Fibroblast of skin of scalp (primary cell): ENCODE data around the gene PMIS2. TPM values are rescaled to one million over a fixed set of nuclear protein-coding genes. Genes with fewer than 3 reads are reported as not detected.

Experiments used
- DNase-seq: peaks from one replicate; pipeline ENCODE4 v3.0.0-alpha.2; 2013
- polyA plus RNA-seq, 2 experiments: library from polyadenylated mRNA; unstranded; fragments of 120-200 nt; gene quantifications; one replicate each; pipeline ENCODE4 v1.2.1, GENCODE V29; 2013; ENCODE audit not compliant: insufficient read length in 2 of 2

PMIS2 gene
- polyA plus RNA-seq (2013, experiment 1 of 2; ENCODE audit: insufficient read length): not detected
- polyA plus RNA-seq (2013, experiment 2 of 2; ENCODE audit: insufficient read length): not detected

DNA sequence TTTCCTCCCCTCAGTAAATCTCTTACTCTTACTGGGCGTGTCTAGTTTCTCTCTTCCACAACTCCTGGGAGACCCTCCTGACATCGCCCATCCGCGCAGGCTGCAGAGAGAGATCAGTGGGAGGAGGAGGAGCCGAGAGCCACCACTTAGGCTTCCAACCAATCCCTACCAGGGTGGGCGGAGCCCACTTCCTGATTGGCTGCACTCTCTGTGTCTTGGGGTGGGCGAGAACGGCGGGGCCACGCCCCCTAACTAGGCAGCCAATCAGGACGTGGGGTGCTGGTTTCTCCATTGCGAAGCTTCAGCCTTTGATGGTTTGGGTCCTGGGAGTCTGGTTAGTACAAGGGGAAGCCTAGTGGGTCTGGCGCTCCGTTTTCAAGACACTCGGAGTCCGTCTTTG lies at the start of gene PMIS2:
Gene PMIS2 (plus strand): TSS at position 326 of the 400 bp plus-strand sequence. CDS start 87 bp downstream, outside the sequence.
- no peak for DNase-seq

DNA sequence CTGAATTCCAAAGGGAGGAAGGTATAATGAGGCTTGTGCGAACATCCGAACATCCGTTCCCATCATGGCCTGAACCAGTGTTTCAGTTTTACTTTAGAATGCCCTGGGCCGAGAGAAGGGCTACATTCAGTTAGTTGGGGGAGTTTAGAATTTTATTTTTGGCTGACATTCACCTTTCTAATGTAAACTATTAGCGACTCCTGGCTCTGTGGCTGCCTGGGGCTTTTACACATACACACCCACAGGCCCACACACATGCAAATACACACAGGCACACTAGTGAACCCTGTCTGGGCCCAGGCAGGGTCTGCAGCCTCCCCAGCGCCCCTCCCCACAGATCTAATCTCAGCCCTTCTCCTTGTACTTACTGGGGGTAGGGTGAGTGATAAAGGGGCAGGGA lies 46.7 kb upstream of the PMIS2 start:
- no peak for DNase-seq

DNA sequence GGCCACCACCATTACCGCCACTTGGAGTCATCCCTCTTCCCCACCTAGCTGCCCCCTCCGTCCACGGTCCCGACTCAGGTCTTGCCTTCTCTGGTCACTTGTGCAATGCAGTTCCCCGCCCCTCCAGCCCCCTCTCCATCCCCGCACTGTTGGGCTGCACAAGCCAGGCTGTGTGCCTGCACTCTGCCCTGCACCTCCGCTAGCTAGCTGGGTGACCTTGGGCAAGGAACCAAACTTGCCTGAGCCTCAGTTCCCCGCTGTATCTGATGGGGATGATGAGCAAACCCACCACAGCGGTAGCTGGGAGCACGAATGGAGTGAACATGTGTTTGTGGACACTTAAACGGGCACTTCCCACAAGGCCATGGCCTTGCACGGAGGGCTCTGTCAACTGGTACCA lies 46.1 kb upstream of the PMIS2 start:
- no peak for DNase-seq

DNA sequence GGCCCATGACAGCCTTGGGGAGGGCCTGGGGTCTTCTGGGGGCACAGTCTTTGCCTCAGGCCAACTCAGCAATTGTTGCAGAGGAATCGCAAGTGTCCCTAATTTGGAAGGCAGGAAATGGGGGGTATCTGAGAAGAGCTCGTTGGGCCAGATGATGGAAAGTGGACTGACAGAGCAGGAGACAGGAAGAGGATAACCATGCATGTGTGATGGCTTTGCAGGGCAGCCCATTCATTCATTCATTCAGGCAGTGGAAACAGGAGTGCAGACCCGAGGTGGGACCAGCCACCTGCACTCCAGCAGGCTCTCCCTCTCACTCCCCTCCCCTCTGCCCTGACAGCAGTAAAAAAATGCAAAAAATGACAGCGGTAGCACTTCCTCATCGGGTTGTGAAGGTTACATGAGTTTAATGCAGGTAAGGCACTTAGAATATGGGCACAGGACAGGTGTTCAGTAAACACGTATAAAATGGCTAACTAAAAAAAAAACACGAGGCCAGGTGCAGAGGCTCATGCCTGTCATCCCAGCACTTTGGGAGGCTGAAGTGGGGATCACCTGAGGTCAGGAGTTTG lies 45.5 kb upstream of the PMIS2 start:
- no peak for DNase-seq

DNA sequence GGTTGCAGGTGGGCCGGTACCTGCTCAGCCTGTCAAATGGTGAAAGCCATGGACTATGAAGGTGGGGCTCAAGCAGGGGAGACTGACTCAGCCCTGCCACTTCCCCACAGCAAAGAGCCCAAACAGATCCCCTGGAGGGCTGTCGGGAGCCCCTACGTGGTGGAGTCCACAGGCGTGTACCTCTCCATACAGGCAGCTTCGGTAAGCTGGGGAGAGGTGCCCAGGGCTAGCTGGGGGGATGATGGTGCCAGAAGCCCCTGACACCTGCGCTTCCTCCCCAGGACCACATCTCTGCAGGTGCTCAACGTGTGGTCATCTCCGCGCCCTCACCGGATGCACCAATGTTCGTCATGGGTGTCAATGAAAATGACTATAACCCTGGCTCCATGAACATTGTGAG lies 43.8 kb upstream of the PMIS2 start:
- no peak for DNase-seq

DNA sequence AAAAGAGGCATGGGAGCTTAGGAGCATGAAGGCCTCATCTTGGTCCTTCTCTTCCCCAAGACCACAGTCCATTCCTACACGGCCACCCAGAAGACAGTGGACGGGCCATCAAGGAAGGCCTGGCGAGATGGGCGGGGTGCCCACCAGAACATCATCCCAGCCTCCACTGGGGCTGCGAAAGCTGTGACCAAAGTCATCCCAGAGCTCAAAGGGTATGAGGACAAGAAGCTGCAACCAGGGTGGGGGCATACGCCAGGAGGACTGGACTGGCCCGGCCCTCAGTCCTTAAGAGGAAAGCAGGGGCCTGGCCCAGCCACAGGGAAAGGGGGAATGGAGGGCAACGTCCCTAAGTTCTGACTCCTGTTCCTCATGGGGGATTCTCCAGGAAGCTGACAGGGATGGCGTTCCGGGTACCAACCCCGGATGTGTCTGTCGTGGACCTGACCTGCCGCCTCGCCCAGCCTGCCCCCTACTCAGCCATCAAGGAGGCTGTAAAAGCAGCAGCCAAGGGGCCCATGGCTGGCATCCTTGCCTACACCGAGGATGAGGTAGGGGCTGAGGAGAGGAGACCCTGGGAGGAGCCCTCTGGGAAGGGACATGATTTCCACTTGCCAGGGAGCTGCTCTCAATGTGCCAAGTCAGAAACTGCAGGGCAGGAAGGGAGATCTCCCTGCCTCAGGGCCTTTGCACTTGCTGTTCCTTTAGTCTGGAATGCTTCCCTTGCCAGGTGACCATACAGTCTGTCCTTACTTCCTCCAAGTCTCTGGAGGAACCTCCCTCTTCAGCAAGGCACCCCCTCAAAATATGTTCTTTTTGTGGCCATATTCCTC lies 42.5 kb upstream of the PMIS2 start:
- DNase-seq: no peak

DNA sequence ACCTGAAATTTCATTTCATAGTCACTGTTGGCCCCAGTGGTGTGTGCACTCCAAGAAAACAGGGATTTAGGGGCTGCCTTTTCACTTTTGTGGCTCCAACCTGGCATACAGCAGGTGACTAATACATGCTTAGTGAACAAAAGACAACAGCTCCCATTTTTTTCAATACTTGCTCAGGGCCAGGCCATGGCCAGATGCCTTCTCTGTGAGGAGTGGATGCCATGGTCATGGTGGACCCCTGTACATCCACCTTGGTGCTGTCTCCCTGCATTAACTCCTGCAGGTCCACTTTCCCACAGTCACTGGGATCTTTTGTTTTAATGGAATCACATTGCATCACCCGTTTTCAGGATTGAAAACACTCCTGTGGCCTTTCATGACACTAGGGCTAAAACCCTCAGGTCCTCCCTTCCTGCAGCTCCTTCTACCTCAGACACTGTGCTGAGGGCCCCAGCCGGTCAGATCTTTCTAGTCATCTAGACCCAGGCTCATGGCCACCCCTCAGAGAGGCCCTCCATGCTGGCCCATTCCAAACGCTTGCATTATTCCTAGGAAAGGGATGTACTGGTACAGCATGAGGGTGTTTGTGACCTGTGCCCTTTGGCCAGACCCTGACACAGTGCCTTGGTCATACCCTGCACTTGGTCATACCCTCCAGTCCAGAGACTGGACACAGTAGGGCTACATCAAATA lies 41.7 kb upstream of the PMIS2 start:
- no peak for DNase-seq

DNA sequence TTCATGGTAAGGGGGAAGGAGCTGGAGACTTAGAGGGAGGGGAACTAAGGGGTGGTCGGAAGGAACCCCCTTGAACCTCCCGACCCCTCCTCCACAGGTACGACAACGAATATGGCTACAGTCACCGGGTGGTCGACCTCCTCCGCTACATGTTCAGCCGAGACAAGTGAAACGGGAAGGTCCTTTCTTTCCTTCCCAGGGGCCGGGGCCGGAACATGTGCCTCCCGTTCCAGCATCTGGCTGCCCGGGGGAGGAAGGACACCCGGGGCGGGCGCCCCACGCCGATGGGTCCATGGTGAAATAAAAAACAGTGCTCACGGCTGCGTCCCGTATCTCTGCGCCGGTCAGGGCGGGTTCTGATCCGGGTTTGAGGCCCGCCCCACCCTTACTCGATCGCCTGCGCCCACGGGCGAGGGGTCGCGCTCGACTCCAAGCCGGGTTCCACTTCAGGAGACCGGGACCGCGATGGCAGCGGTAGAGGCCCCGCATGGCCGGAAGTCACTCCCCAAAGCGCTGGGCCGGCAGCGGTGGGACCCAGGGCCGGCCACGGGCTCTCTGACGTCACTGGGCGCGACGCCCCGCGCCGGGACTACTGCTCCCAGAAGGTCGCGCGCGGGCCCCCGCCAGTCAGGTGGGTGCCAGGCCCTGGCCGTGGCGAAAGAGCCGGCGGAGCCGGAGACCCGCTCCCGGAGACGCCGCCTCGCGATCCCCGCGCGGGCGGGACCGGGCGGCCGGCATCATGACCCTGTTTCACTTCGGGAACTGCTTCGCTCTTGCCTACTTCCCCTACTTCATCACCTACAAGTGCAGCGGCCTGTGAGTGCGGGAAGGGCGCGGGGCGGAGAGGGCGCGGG lies 40.7 kb upstream of the PMIS2 start, which contains the start of gene TMEM147:
Gene TMEM147 (plus strand): TSS at position 626 of the 854 bp plus-strand sequence. CDS start 114 bp downstream, at position 740.
- DNase-seq: peak; percentile 90

DNA sequence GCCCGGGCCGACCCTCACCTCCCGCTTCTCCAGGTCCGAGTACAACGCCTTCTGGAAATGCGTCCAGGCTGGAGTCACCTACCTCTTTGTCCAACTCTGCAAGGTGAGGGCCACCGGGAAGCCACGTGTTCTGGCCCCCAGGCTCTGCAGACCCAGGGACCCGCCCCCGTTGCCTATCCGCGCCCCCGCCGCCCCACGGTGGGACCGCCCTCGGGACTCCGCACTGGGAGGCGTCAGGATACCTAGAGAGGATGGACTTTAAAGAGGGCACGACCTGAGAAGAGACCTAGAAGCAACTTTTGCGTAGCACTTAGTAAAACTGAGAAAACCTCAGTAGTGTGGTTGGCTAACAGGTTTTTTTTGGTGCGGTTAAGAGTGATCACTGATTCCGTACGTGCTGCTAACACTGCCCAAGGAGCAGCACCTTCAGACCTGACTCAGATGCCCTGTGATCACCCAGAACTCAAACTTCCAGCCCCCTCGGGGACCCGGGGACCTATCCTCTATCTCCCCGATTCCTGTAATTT lies 40.1 kb upstream of the PMIS2 start:
- DNase-seq: no peak

DNA sequence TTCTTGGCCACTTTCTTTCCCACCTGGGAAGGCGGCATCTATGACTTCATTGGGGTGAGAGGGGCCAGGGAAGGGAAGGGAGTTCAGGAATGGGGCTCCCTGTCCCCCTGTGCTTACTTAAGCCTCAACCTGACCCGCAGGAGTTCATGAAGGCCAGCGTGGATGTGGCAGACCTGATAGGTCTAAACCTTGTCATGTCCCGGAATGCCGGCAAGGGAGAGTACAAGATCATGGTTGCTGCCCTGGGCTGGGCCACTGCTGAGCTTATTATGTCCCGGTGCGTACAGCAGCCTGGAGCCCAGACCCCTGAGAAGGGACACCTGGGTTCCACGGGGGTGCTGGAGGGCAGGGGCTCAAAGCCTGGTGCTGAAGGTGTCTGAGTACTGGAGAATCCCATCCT lies 39.4 kb upstream of the PMIS2 start:
- no peak for DNase-seq

DNA sequence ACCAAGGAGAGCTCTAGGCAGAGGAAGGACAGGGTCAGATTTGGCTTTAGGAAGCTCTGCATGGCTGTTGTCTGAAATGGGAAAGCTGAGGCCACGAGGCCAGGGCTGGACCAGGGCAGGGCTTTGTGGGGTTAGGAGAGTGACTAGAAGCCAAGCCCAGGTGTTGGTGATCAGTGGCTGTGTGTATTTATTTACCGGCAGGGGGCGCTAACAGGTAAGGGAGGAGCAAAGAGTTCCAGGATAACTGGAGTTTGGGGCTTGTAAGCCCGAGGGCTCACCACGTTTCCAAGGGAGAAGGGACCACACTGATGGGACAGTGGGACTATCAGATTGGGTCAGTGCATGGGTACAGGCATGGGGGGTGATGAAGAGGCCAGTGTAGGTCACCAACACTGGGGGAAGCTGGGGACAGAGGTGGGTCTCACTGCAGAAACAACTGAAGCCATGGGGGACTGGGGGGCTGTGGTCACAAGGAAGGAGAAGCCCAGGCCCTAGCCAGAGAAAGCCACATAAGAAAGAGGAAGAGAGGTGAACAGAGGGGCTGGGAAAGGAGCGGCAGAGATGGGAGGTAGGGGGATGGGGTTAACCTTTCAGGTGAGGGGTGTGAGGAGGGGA lies 36.7 kb upstream of the PMIS2 start:
- peak; percentile 69 for DNase-seq

DNA sequence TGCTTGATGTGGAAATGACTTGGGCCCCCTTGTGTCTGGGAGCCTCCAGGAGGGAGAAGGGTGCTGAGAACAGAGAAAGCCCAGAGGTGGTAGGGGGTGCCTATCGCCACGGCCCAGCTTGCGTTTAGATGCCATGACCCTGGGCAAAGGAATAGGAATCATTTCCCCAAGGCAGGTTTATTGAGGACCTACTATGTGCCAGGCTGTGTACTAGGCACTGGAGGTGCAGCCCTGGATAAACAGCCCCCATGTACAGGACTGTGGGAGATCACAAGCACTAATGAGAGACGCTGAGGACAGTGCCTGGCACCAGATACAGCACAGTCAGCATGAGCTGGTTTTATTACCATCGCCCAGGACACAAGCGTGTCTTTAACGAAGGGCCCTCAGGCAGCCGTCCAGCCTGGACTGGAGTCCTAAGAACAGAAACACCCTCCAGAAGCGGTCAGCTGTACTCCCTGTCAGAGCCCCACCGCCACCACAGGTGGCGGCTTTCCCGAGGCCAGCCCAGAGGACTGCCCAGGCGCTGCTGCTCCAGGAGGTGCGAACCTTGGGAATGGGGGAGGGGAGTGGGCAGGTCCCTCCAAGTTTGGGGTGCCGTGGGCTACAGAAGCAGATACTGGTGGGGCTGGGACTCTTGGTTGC lies 36.0 kb upstream of the PMIS2 start:
- DNase-seq: no peak

DNA sequence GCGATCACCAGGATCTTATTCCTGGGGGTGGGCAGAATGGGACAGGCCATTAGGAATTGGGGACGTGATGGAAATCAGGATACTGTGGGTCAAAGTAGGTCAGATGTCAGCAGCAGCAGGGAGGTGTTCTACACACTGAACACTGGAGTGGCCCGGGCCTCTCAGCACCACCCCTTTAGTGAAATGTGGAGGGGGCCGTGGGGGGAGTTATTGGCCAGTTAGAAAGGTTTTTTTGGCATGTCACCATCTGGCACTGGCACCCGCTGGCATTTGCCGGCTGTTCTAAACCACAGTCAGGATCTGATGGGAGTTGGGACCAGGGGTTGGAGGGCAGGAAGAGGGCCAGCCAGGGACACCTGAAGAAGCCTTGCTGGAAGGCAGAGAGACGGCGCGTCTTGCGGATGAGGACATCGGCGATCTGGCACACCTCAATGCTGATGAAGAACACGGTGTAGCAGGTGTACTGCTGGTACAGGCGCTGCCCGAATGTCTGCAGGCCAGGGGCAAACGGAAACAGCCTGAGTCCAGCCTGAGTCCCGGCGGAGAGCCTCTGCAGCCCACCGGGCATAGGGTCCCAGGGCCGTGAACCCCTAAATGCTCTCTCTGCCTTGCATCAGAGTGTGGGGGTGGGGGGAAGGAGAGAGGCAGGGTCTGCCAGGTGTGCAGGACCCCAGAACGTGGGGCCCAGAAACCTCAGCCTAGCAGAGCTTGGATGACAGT lies 34.7 kb upstream of the PMIS2 start:
- no peak for DNase-seq

DNA sequence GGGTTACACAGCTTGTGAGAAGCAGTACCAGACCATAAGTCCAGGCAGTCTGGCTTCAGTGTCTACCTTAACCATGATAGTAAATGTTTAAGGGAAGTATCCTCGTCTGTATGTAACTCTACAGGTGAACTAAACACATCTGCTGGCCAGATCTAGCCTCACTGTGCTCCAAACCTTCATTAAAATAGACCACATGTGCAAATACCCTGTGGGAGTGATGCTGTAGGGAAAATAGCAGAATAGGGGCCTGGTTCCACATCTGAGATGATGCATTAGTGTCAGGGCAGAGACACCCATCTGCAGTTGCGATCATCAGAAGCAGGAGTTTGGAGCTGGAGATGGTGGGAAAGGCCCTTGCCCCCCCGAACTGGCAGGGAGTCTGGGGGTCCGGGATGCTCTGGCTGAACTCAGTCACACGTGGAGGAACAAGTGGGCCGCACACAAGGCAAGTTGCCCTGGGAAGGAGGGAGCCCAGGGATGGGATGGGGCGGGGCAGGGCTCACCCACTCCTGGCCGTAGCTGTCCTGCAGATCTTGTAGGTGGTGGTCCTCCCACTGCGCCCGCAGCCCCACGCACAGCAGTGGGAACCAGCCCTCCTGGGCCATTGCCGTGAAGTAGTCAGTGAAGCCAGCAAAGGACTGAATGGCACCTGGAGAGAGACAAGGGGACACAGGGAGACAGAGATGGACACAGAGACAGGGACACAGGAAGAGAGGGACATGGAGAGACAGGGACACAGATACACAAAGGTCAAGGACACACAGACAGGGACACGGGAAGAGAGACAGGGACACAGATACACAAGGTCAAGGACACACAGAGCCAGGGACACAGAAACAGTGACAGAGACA lies 33.2 kb upstream of the PMIS2 start:
- no peak for DNase-seq

DNA sequence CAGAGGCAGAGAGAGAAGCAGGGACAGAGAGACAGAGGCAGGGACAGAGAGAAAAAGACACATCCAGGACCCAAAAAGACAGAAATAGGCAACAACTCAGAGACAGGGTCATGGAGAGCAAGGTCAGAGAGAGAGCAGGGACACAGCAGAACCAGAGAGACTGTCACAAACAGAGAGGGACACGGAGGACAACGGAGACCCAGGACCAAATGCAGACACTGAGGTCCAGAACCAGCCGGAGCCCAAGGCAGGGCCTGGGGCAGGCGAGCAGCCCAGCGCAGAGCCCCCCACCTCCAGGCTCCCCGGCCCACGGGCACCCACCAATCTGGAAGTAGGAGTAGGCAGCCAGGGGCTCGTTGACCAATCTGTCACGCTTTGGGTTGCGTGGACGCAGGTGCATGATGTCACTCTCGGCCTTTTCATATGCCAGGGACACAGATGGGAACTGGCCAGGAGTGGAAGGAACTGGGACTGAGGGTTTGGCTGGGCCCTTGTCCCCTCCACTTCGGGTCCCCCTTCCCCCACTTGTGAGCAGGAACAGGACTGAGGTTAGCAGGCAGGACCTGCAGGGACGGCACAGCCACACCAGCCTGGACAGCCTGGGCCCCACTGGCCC lies 32.5 kb upstream of the PMIS2 start:
- no peak for DNase-seq

DNA sequence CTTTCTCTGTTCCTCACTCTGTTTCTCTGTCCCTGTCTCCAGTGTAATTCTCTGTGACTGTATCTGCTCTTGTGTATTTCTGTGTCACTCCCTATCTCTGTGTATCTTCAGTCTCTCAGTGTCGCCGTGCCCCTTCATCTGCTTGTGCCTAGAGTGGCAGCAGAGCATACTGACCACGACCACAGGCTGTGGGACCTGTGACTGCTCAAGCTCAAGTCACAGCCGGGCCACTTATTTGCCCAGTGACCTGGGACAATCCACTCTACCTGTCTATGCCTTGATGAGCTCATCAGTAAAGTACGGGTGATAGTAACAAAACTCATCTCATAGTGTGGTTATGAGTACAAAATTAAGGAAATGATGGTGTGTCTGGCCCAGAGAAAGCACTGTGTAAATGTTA lies 31.9 kb upstream of the PMIS2 start:
- DNase-seq: no peak

DNA sequence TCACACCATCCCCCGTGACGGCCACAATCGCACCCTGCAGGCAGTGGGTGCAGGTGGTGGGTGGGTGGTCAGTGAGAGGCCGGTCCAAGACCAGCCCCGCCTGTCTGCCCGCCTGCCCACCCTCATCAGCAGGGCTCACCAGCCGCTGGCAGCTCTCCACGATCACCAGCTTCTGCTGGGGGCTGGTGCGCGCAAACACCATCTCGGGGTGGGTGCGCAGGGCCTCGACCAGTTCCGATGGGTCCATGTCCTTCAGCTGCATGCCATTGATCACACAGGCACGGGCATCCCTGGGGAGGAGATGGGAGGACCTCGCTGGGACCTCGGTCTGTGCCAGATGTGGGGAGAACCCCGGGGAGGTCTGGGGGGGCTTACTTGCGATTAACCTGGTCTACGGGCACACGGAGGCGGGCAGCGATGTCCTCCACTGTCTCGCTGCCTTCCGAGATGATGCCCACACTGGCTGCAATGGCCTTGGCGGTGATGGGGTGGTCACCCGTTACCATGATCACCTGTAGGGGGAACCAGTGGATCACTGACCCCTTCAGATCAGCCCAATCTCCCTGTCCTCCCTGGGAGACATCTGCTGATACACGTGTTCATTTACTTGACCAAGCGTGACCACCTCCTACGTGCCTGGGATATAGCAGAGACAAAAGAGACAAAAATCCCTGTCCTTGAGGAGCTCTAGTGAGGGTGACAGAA lies 30.5 kb upstream of the PMIS2 start:
- DNase-seq: peak; percentile 32

DNA sequence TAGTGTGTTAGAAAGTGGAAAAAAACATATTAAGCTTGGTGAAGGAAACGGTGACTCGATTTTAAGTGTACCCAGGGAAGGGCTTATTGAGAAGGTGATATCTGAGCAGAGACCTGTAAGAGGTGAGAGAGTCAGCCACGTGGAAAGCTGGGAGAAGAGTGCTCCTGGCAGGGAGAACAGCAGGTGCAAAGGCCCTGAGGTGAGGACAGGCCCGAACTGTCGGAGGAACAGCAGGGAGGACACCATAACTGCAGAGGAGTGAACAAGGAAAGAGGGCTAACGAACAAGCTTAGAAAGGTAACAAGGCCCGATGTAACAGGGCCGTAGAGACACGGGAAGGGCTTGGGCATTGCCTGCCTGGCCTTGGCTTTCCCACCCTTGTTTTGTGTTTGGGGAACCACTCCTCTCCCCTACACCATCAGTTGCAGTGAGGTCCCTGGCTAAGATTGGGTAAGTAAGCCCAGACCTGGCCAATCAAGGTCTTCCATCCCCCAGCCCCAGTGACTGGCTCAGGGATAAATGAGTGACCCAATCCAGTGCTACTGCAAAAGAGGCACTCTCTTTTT lies 29.9 kb upstream of the PMIS2 start:
- DNase-seq: no peak
